ENCODE measurements around the gene WFS1. TPM values are rescaled to one million over a fixed set of nuclear protein-coding genes. Genes with fewer than 3 reads are reported as not detected.

WFS1 gene
- total RNA-seq, 1 experiment from 2014 or later, result 21.5 TPM

- intact Hi-C loops (cut with micrococcal nuclease), result no loop called here
- CTCF ChIA-PET, result interaction anchor here (7.5 kb wide), 1 partner anchor 76 kb away, joined by 201 read pairs; no protein-coding TSS in a partner anchor
These were observed 17.6 kb upstream of the WFS1 start for GRCh38 chr4:6252051-6252450.

More at GRCh38 chr4:6252051-6252450, 17.6 kb upstream of the WFS1 start:
- Histone ChIP-seq H3K9me2 (ENCODE audit: insufficient read depth) (no peaks in the 10 kb centered on the region), H3K9ac (ENCODE audit: low read length) (no peak overlapping the region), H3K9me3 (ENCODE audit: control insufficient read depth in 1 of 2, insufficient read depth in 1 of 2, low read depth in 1 of 2, low read length in 2 of 2) (no peaks in the 10 kb centered on the region), H2AFZ (ENCODE audit: low read depth, low read length, poor library complexity, severe bottlenecking) (no peak overlapping the region), H3K4me2 (ENCODE audit: low read length) (no peak overlapping the region), H3K36me3 (ENCODE audit: control insufficient read depth in 1 of 2, insufficient read depth in 2 of 2, low read length in 2 of 2) (no peaks in the 10 kb centered on the region), H4K20me1 (ENCODE audit: insufficient read depth) (no peaks in the 10 kb centered on the region), H3K79me2 (ENCODE audit: insufficient read depth, low read length) (no peaks in the 10 kb centered on the region), H3K4me1 (ENCODE audit: control insufficient read depth in 1 of 2, insufficient read depth in 2 of 2, low read length in 2 of 2) (peaks cover 3 to 6% of the 10 kb centered on the region in 2 experiments; a peak in 3 of 4 replicates), H3K27me3 (ENCODE audit: insufficient read depth, low read length) (no peaks in the 10 kb centered on the region), H3K4me3 (replicated peaks in 1 of 2; ENCODE audit: low read depth in 1 of 2, low read length in 2 of 2) (no peak overlapping the region), H3K27ac (ENCODE audit: low read depth, low read length) (no peak overlapping the region)
- BruUV-seq (replicated peaks), result no TSS peak
- ATAC-seq, result no peak
- TF ChIP-seq, protein P1, sequence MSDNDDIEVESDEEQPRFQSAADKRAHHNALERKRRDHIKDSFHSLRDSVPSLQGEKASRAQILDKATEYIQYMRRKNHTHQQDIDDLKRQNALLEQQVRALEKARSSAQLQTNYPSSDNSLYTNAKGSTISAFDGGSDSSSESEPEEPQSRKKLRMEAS (IDR thresholded peaks at IDR 0.05), result no peak
- no peak for TF ChIP-seq RAD21 (IDR thresholded peaks at IDR 0.05; ENCODE audit: low read depth)
- no peak for TF ChIP-seq EZH2 (IDR thresholded peaks at IDR 0.05)
- no peak for TF ChIP-seq POLR2AphosphoS5 (IDR thresholded peaks at IDR 0.05; ENCODE audit: low read depth, low read length)
- TF ChIP-seq SRF (IDR thresholded peaks at IDR 0.05; ENCODE audit: low read depth), result no peak
- no peak for TF ChIP-seq ZFX (IDR thresholded peaks at IDR 0.05)
- TF ChIP-seq, protein P2, sequence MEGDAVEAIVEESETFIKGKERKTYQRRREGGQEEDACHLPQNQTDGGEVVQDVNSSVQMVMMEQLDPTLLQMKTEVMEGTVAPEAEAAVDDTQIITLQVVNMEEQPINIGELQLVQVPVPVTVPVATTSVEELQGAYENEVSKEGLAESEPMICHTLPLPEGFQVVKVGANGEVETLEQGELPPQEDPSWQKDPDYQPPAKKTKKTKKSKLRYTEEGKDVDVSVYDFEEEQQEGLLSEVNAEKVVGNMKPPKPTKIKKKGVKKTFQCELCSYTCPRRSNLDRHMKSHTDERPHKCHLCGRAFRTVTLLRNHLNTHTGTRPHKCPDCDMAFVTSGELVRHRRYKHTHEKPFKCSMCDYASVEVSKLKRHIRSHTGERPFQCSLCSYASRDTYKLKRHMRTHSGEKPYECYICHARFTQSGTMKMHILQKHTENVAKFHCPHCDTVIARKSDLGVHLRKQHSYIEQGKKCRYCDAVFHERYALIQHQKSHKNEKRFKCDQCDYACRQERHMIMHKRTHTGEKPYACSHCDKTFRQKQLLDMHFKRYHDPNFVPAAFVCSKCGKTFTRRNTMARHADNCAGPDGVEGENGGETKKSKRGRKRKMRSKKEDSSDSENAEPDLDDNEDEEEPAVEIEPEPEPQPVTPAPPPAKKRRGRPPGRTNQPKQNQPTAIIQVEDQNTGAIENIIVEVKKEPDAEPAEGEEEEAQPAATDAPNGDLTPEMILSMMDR (IDR thresholded peaks at IDR 0.05 in 2 of 3, conservative IDR thresholded peaks at IDR 0.05 in 1 of 3; ENCODE audit: borderline replicate concordance in 1 of 3, insufficient read depth in 1 of 3, low read depth in 2 of 3, low read length in 2 of 3), result no peak
- no peak for TF ChIP-seq POLR2A (IDR thresholded peaks at IDR 0.05; ENCODE audit: borderline replicate concordance, extremely low read depth, insufficient read depth, insufficient read length)
- TF ChIP-seq ELF1 (IDR thresholded peaks at IDR 0.05; ENCODE audit: borderline replicate concordance, low read depth), result no peak
- TF ChIP-seq EZH2phosphoT487 (IDR thresholded peaks at IDR 0.05; ENCODE audit: borderline replicate concordance), result no peak
- no peak for TF ChIP-seq ZNF274 (IDR thresholded peaks at IDR 0.05; ENCODE audit: low read depth, low read length)
- no peak for TF ChIP-seq SP1 (IDR thresholded peaks at IDR 0.05; ENCODE audit: low read depth)
- no peak for TF ChIP-seq FOSL1 (IDR thresholded peaks at IDR 0.05; ENCODE audit: low read depth)
- no peak for TF ChIP-seq TCF7L2 (IDR thresholded peaks at IDR 0.05; ENCODE audit: borderline replicate concordance, extremely low read depth, insufficient read depth, insufficient read length)
- no peak for TF ChIP-seq ATF3 (IDR thresholded peaks at IDR 0.05)
- no peak for TF ChIP-seq SIN3A (IDR thresholded peaks at IDR 0.05; ENCODE audit: low read depth)
- TF ChIP-seq, protein P3, sequence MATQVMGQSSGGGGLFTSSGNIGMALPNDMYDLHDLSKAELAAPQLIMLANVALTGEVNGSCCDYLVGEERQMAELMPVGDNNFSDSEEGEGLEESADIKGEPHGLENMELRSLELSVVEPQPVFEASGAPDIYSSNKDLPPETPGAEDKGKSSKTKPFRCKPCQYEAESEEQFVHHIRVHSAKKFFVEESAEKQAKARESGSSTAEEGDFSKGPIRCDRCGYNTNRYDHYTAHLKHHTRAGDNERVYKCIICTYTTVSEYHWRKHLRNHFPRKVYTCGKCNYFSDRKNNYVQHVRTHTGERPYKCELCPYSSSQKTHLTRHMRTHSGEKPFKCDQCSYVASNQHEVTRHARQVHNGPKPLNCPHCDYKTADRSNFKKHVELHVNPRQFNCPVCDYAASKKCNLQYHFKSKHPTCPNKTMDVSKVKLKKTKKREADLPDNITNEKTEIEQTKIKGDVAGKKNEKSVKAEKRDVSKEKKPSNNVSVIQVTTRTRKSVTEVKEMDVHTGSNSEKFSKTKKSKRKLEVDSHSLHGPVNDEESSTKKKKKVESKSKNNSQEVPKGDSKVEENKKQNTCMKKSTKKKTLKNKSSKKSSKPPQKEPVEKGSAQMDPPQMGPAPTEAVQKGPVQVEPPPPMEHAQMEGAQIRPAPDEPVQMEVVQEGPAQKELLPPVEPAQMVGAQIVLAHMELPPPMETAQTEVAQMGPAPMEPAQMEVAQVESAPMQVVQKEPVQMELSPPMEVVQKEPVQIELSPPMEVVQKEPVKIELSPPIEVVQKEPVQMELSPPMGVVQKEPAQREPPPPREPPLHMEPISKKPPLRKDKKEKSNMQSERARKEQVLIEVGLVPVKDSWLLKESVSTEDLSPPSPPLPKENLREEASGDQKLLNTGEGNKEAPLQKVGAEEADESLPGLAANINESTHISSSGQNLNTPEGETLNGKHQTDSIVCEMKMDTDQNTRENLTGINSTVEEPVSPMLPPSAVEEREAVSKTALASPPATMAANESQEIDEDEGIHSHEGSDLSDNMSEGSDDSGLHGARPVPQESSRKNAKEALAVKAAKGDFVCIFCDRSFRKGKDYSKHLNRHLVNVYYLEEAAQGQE (IDR thresholded peaks at IDR 0.05; ENCODE audit: low read depth), result no peak
- TF ChIP-seq YY1 (IDR thresholded peaks at IDR 0.05; ENCODE audit: extremely low read depth, insufficient replicate concordance, low read depth, low read length), result no peak
- RAD21 ChIA-PET (ENCODE audit: low non-redundant PET in 1 of 2, low total read pairs in 2 of 2, uncharacterized antibody in 2 of 2, unreplicated experiment in 2 of 2), result interaction anchor here (2.0 to 3.7 kb wide), 3 partner anchors 12 to 76 kb away, joined by 7 to 26 read pairs (median 20); no protein-coding TSS in a partner anchor
- no peak for DNase-seq (ENCODE audit: low read depth, low spot score)
- POLR2A ChIA-PET, result no interaction called here

All from HCT116 (cell line).